KMS-11 (cell line): ENCODE results near the gene HES3.

Source experiments
- H2AFZ ChIP-seq: fragments of 200-600 bp; sonication (generic); 2 replicates; pipeline ENCODE4 v1.6.1; 2016; ENCODE audit warnings: antibody characterized with exemption, mixed run types, low read depth
- H3K27ac ChIP-seq: fragments of 200-600 bp; sonication (generic); 2 replicates; pipeline ENCODE4 v1.6.1; 2016; ENCODE audit warnings: mild to moderate bottlenecking, mixed run types
- H3K27me3 ChIP-seq: fragments of 200-600 bp; sonication (generic); 2 replicates; pipeline ENCODE4 v1.6.1; 2017; ENCODE audit warnings: mild to moderate bottlenecking, low read depth, mixed run types, moderate library complexity; ENCODE audit not compliant: insufficient read depth
- H3K36me3 ChIP-seq: fragments of 200-600 bp; sonication (generic); 2 replicates; pipeline ENCODE4 v1.6.1; 2017; ENCODE audit warnings: mild to moderate bottlenecking, mixed run types; ENCODE audit not compliant: insufficient read depth
- H3K4me1 ChIP-seq: fragments of 200-600 bp; sonication (generic); 2 replicates; pipeline ENCODE4 v1.6.1; 2016; ENCODE audit warnings: mild to moderate bottlenecking, low read depth, mixed run types; ENCODE audit not compliant: poor library complexity, severe bottlenecking
- H3K4me2 ChIP-seq: fragments of 200-600 bp; sonication (generic); 2 replicates; pipeline ENCODE4 v1.7.0; 2016; ENCODE audit warnings: mild to moderate bottlenecking, mixed run types
- H3K4me3 ChIP-seq: fragments of 200-600 bp; sonication (generic); IDR thresholded peaks from 2 replicates; pipeline ENCODE4 v1.6.1; 2017; ENCODE audit warnings: low read depth, low read length, mixed read lengths; ENCODE audit not compliant: insufficient read depth
- H3K79me2 ChIP-seq: fragments of 200-600 bp; sonication (generic); 2 replicates; pipeline ENCODE4 v1.6.1; 2016; ENCODE audit warnings: low read depth, mixed run types; ENCODE audit not compliant: insufficient read depth
- H3K9ac ChIP-seq: fragments of 200-600 bp; sonication (generic); 2 replicates; pipeline ENCODE4 v1.6.1; 2016; ENCODE audit warnings: mild to moderate bottlenecking, mixed run types
- H4K20me1 ChIP-seq: fragments of 200-600 bp; sonication (generic); 2 replicates; pipeline ENCODE4 v1.6.1; 2016; ENCODE audit warnings: mild to moderate bottlenecking, mixed run types; ENCODE audit not compliant: insufficient read depth
- CTCF ChIP-seq: fragments of 200-600 bp; sonication (generic); conservative IDR thresholded peaks from 2 replicates; pipeline ENCODE4 v1.6.1; 2017; ENCODE audit warnings: low read depth, mild to moderate bottlenecking, antibody characterized with exemption, low read length, moderate library complexity, mixed read lengths

The HES3 gene

DNA sequence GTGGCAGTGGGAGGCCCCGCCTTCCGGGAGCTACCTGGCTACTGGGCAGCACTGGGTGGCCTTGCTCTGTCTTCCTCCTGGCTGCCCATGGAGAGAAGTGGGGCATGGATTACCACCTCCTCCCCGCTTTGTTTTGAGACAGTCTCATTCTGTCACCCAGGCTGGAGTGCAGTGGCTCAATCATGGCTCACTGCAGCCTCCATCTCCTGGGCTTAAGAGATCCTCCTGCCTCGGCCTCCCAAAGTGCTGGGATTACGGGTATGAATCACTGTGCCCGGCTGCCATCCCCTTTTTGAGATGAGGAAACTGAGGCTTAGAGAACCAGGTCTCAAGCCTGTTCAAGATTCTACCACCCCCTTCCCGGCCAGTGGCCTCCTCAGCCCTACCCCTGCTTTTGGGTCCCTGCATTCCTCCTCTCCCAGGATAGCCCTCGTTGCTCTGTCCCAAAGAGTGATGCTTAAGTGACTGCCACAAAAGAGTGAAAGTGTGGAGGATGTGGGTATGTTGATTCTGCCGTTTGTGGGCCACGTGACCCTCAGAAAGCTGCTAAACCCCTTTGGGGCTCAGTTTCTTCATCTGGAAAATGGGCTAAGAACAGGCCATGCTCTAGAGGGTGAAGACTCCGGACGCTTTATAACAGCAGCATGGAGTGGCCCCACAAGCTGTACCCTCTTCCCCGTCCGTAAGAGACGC is 7.8 kb downstream of the HES3 start:
- H3K27ac ChIP-seq: no peak overlapping the region
- TF ChIP-seq CTCF: no peak

GRCh38 chr1:6252374-6252710 is 8.4 kb downstream of the HES3 start:
- Histone ChIP-seq H3K4me3 (no peak overlapping the region), H3K79me2 (no peaks in the 10 kb centered on the region), H2AFZ (no peak overlapping the region), H3K36me3 (no peaks in the 10 kb centered on the region), H3K4me1 (no peaks in the 10 kb centered on the region), H3K27ac (no peak overlapping the region), H3K9ac (no peak overlapping the region), H3K27me3 (peaks cover 9% of the 10 kb centered on the region; the same call in 1 of the 2 replicates), H3K4me2 (no peak overlapping the region), H4K20me1 (no peaks in the 10 kb centered on the region)
- TF ChIP-seq CTCF: no peak

More for the DNA sequence above, 7.8 kb downstream of the HES3 start:
- H3K4me2 ChIP-seq: no peak overlapping the region
- no peak overlapping the region for H3K9ac ChIP-seq
- H4K20me1 ChIP-seq: no peaks in the 10 kb centered on the region
- H3K4me1 ChIP-seq: no peaks in the 10 kb centered on the region
- no peaks in the 10 kb centered on the region for H3K79me2 ChIP-seq
- H3K4me3 ChIP-seq: no peak overlapping the region
- peaks cover 9% of the 10 kb centered on the region; the same call in 1 of the 2 replicates for H3K27me3 ChIP-seq
- H3K36me3 ChIP-seq: no peaks in the 10 kb centered on the region
- no peak overlapping the region for H2AFZ ChIP-seq

- H3K27ac ChIP-seq: no peak overlapping the region
- no peak overlapping the region for H3K4me2 ChIP-seq
- H3K4me3 ChIP-seq: no peak overlapping the region
- H3K27me3 ChIP-seq: peaks cover 6% of the 10 kb centered on the region; the same call in 1 of the 2 replicates
- no peak overlapping the region for H2AFZ ChIP-seq
- H3K36me3 ChIP-seq: no peaks in the 10 kb centered on the region
- H3K9ac ChIP-seq: no peak overlapping the region
- no peaks in the 10 kb centered on the region for H3K4me1 ChIP-seq
- no peaks in the 10 kb centered on the region for H3K79me2 ChIP-seq
- TF ChIP-seq CTCF: no peak
- no peaks in the 10 kb centered on the region for H4K20me1 ChIP-seq
These were observed 9.4 kb downstream of the HES3 start for GRCh38 chr1:6253380-6253779.

GRCh38 chr1:6254691-6255090 is 10.7 kb downstream of the HES3 start:
- Histone ChIP-seq H3K27ac (no peak overlapping the region), H4K20me1 (no peaks in the 10 kb centered on the region), H3K4me1 (peaks cover 2% of the 10 kb centered on the region), H3K36me3 (no peaks in the 10 kb centered on the region), H3K4me3 (no peak overlapping the region), H3K27me3 (peaks cover 4% of the 10 kb centered on the region; the same call in 1 of the 2 replicates), H3K79me2 (no peaks in the 10 kb centered on the region), H3K9ac (no peak overlapping the region), H2AFZ (no peak overlapping the region), H3K4me2 (no peak overlapping the region)
- no peak for TF ChIP-seq CTCF
